HepG2 (cell line): ENCODE results near the gene PRR11. TPM values are rescaled to one million over a fixed set of nuclear protein-coding genes. Genes with fewer than 3 reads are reported as not detected.

Experiments used
- CHD2 ChIP-seq: IDR thresholded peaks from 2 replicates; pipeline ENCODE4 v1.6.1; 2011; ENCODE audit warnings: low read depth, low read length, improper control_type of control experiment
- E2F2 ChIP-seq: sonication (generic); formaldehyde crosslinking; IDR thresholded peaks from 2 replicates; pipeline ENCODE4 v1.4.0; 2020; ENCODE audit warnings: missing genetic modification reagents, borderline replicate concordance
- EZH2 ChIP-seq: conservative IDR thresholded peaks from 2 replicates; pipeline ENCODE4 v1.6.1; 2012; ENCODE audit warnings: mild to moderate bottlenecking, low read depth, low read length, moderate library complexity
- FOXJ3 ChIP-seq: sonication (generic); formaldehyde crosslinking; IDR thresholded peaks from 2 replicates; pipeline ENCODE4 v1.4.0; 2020; ENCODE audit warnings: missing genetic modification reagents, mild to moderate bottlenecking, borderline replicate concordance
- GTF2F1 ChIP-seq: fragments of 150-350 bp; IDR thresholded peaks from 2 replicates; pipeline ENCODE4 v1.6.1; 2014; ENCODE audit warnings: low read length
- HIVEP1 ChIP-seq: sonication (generic); formaldehyde crosslinking; IDR thresholded peaks from 2 replicates; pipeline ENCODE4 v1.4.0; 2020; ENCODE audit warnings: mild to moderate bottlenecking, missing genetic modification reagents
- HOXD1 ChIP-seq: sonication (generic); formaldehyde crosslinking; IDR thresholded peaks from 2 replicates; pipeline ENCODE4 v1.5.0; 2020; ENCODE audit warnings: missing genetic modification reagents
- KLF16 ChIP-seq, 2 experiments: sonication (generic) in 1 of 2; formaldehyde crosslinking in 1 of 2; IDR thresholded peaks; 2 replicates each; pipeline versions ENCODE4 v1.6.1 to v1.8.0; 2016 to 2023; ENCODE audit warnings: missing genetic modification reagents in 2 of 2, missing compliant biosample characterization in 1 of 2
- NFYB ChIP-seq: sonication (generic); formaldehyde crosslinking; IDR thresholded peaks from 2 replicates; pipeline ENCODE4 v1.4.0; 2020; ENCODE audit warnings: missing genetic modification reagents
- POLR2G ChIP-seq: fragments of 200-400 bp; formaldehyde crosslinking; IDR thresholded peaks from 2 replicates; pipeline ENCODE4 v1.6.1; 2018; ENCODE audit warnings: mild to moderate bottlenecking, low read depth, low read length, moderate library complexity
- RCOR2 ChIP-seq: IDR thresholded peaks from 2 replicates; pipeline ENCODE4 v1.6.1; 2016; ENCODE audit warnings: missing biosample characterization, missing genetic modification reagents
- SUZ12 ChIP-seq: fragments of 150-350 bp; IDR thresholded peaks from 2 replicates; pipeline ENCODE4 v1.6.1; 2014; ENCODE audit warnings: low read depth, low read length
- ZBTB38 ChIP-seq: sonication (generic); formaldehyde crosslinking; IDR thresholded peaks from 2 replicates; pipeline ENCODE4 v1.5.1; 2020; ENCODE audit warnings: mild to moderate bottlenecking, missing genetic modification reagents
- ZFAT ChIP-seq: sonication (generic); formaldehyde crosslinking; conservative IDR thresholded peaks from 2 replicates; pipeline ENCODE4 v1.8.1; 2023; ENCODE audit warnings: missing genetic modification reagents, inconsistent platforms
- ZNF124 ChIP-seq: sonication (generic); formaldehyde crosslinking; IDR thresholded peaks from 2 replicates; pipeline ENCODE4 v1.4.0; 2020; ENCODE audit warnings: missing genetic modification reagents
- ZNF256 ChIP-seq: sonication (generic); formaldehyde crosslinking; conservative IDR thresholded peaks from 2 replicates; pipeline ENCODE4 v1.4.0; 2020; ENCODE audit warnings: missing genetic modification reagents
- ZNF263 ChIP-seq: sonication (generic); formaldehyde crosslinking; IDR thresholded peaks from 2 replicates; pipeline ENCODE4 v1.4.0; 2020; ENCODE audit warnings: missing genetic modification reagents
- ZNF296 ChIP-seq: sonication (generic); formaldehyde crosslinking; conservative IDR thresholded peaks from 2 replicates; pipeline ENCODE4 v1.5.0; 2020; ENCODE audit warnings: mild to moderate bottlenecking, missing genetic modification reagents
- ZNF468 ChIP-seq: sonication (generic); formaldehyde crosslinking; IDR thresholded peaks from 2 replicates; pipeline ENCODE4 v1.8.0; 2022; ENCODE audit warnings: mild to moderate bottlenecking, moderate library complexity, missing genetic modification reagents
- ZNF614 ChIP-seq: IDR thresholded peaks from 2 replicates; pipeline ENCODE4 v1.6.1; 2018; ENCODE audit warnings: missing biosample characterization, missing genetic modification reagents, inconsistent platforms, borderline replicate concordance
- ZNF709 ChIP-seq: sonication (generic); formaldehyde crosslinking; IDR thresholded peaks from 2 replicates; pipeline ENCODE4 v1.5.0; 2020; ENCODE audit warnings: mild to moderate bottlenecking, missing genetic modification reagents
- ZNF800 ChIP-seq: sonication (generic); formaldehyde crosslinking; IDR thresholded peaks from 2 replicates; pipeline ENCODE4 v1.4.0; 2020; ENCODE audit warnings: missing genetic modification reagents
- ZNF891 ChIP-seq: sonication (generic); formaldehyde crosslinking; IDR thresholded peaks from 2 replicates; pipeline ENCODE4 v1.5.0; 2020; ENCODE audit warnings: mild to moderate bottlenecking, missing genetic modification reagents
- ZUFSP ChIP-seq: sonication (generic); formaldehyde crosslinking; IDR thresholded peaks from 2 replicates; pipeline ENCODE4 v1.9.0; 2021; ENCODE audit warnings: missing genetic modification reagents, mild to moderate bottlenecking, borderline replicate concordance
- polyA plus RNA-seq, 8 experiments: library from polyadenylated mRNA; depleted of rRNA in 3 of 8; stranded (reverse) in 7 of 8; unstranded in 1 of 8; fragments of >200 nt; fragmentation: Illumina TruSeq in 4 of 8; extraction: Trizol in 4 of 8; gene quantifications; 2 replicates each; pipeline versions ENCODE4 v1.2.1 to v1.2.3, GENCODE V29; 2011 to 2016; ENCODE audit warnings: low read depth in 4 of 8, missing spikeins in 1 of 8, mixed read lengths in 1 of 8; ENCODE audit not compliant: insufficient read depth in 1 of 8
- total RNA-seq, 5 experiments: library from RNA; depleted of rRNA; stranded (reverse); fragments of >200 nt; fragmentation: Illumina TruSeq; extraction: Trizol; gene quantifications; 2 replicates each; pipeline ENCODE4 v1.2.3, GENCODE V29; 2016; ENCODE audit warnings: low read depth in 1 of 5

Gene PRR11
- total and polyA plus RNA-seq, 2 of the 13 experiments (the other 11 are each of a cell fraction or from before 2014, with no cell fraction given): 35.7 to 39.2 TPM

- no peak for TF ChIP-seq E2F2 (CRISPR knock-in tag)
- TF ChIP-seq ZNF296 (CRISPR knock-in tag): no peak
- no peak; the same call in 1 of the 2 replicates for TF ChIP-seq ZNF263 (CRISPR knock-in tag)
- peak; percentile 94 for TF ChIP-seq NFYB (CRISPR knock-in tag)
- 0 out of 2 replicates have a peak, but pooled peaks have one; percentile 23 for TF ChIP-seq HIVEP1 (CRISPR knock-in tag)
- TF ChIP-seq RCOR2 (CRISPR knock-in tag): no peak; the same call in 1 of the 2 replicates
- no peak for TF ChIP-seq HOXD1 (CRISPR knock-in tag)
- no peak for TF ChIP-seq ZUFSP (CRISPR knock-in tag)
- peak in 1 of 2 experiments; percentile 61; a peak in 2 of 4 replicates for TF ChIP-seq KLF16 (CRISPR knock-in tag; IDR thresholded peaks at IDR 0.05)
- no peak for TF ChIP-seq ZFAT (CRISPR knock-in tag)
- no peak for TF ChIP-seq ZNF800
- TF ChIP-seq GTF2F1: 0 out of 2 replicates have a peak, but pooled peaks have one; percentile 56
- peak; percentile 78 for TF ChIP-seq CHD2
- TF ChIP-seq ZNF468 (CRISPR knock-in tag): no peak
- TF ChIP-seq ZNF891: peak; percentile 95; the same call in 1 of the 2 replicates
- TF ChIP-seq ZNF709: peak; percentile 70
- TF ChIP-seq ZNF256 (CRISPR knock-in tag): no peak
- peak; percentile 61; the same call in 1 of the 2 replicates for TF ChIP-seq ZNF614 (CRISPR knock-in tag)
- TF ChIP-seq ZNF124 (CRISPR knock-in tag): 0 out of 2 replicates have a peak, but pooled peaks have one; percentile 42
- no peak for TF ChIP-seq SUZ12
- peak; percentile 67 for TF ChIP-seq POLR2G
- TF ChIP-seq EZH2: no peak
- TF ChIP-seq ZBTB38 (CRISPR knock-in tag): no peak; the same call in 1 of the 2 replicates
- TF ChIP-seq FOXJ3: no peak
Observed at GRCh38 chr17:59154721-59155438, 666 bp upstream of the PRR11 start, which contains the start of gene SKA2 (continued).
